ENCODE results near the gene PCDH7.

The PCDH7 gene

DNA sequence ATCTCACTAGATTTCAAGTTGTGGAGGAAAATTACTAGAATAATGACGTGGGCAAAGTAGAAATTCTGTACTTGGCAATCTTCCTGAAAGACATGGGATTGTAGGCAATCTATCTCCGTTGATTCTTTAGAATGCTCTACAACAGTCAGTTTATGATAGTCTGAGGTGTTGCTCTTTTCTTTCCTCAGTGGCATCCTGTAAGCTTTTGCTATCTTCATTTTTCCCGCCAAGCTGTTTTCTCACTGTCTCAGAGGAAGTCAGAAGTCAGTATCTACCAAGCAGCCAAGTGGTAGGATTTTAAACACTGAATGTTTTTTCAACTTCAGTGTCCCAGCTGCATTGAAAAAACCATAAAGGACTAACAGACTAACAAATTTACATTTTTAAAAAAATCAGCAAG is 23.7 kb downstream of the PCDH7 start:
- Histone ChIP-seq H3K36me3 (ENCODE audit: insufficient read depth, low read depth, low read length) (no peaks in the 10 kb centered on the region), H3K9me3 (ENCODE audit: insufficient read depth, low read depth, low read length) (no peaks in the 10 kb centered on the region), H3K27ac (ENCODE audit: low read length) (no peak overlapping the region), H3K9ac (ENCODE audit: low read depth, low read length) (no peak overlapping the region), H3K4me3 (ENCODE audit: low read length) (no peak overlapping the region), H3K4me1 (ENCODE audit: insufficient read depth, low read length) (no peaks in the 10 kb centered on the region), H3K27me3 (ENCODE audit: insufficient read depth, low read length) (no peaks in the 10 kb centered on the region)

DNA sequence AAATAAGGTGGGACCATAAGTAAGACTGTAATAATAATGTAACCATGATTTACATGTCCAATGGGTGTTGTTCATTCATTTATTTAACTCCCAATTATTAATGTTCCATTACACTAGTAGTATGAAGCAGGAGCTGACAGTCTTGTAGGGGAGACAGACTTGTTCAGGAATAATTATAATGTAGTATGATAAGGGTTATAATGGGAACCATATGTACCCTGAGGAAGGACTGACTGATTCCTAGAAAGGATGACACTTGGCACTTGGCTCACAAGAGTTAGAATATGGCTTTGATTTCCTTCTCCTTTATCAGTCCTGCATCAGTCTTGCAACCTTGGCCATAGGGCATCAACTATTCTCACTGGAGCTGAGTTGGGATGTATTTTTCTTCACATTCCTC is 24.2 kb downstream of the PCDH7 start:
- Histone ChIP-seq H3K4me1 (ENCODE audit: insufficient read depth, low read length) (no peaks in the 10 kb centered on the region), H3K9me3 (ENCODE audit: insufficient read depth, low read depth, low read length) (no peaks in the 10 kb centered on the region), H3K36me3 (ENCODE audit: insufficient read depth, low read depth, low read length) (no peaks in the 10 kb centered on the region), H3K9ac (ENCODE audit: low read depth, low read length) (no peak overlapping the region), H3K4me3 (ENCODE audit: low read length) (no peak overlapping the region), H3K27ac (ENCODE audit: low read length) (no peak overlapping the region), H3K27me3 (ENCODE audit: insufficient read depth, low read length) (no peaks in the 10 kb centered on the region)

DNA sequence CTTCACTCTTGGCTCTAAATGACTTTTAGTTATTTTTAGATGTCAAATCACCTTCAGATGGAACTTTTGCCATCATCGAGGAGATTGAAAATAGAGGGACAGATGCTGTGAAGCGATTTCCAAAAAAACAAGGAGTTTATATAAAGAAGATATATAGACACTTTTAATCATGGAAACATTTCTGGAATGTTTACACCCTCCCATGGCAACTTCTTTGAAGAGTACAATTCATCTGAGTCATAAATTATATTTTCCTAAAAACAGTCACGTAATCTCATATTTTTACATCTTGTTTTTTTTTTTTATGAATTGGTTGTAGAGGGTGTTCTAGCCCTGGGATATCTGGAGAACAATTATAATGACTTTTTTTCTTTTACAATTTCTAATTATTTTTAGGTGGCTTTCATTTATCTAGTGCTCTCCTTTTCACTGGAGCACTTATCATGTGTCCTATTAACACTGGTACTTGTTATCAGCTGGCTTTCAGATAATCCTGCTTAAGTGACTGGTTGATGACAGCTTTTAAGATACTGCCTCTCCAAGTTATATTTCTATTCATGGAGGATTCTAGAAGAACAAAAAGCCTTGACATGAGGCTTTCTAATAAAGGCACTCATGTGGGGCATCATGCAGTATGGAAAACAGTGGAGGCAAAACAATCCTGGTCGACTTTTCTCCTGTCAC is 24.9 kb downstream of the PCDH7 start:
- no peak overlapping the region for H3K27ac ChIP-seq (ENCODE audit: low read length)
- no peaks in the 10 kb centered on the region for H3K9me3 ChIP-seq (ENCODE audit: insufficient read depth, low read depth, low read length)
- H3K27me3 ChIP-seq (ENCODE audit: insufficient read depth, low read length): no peaks in the 10 kb centered on the region
- no peaks in the 10 kb centered on the region for H3K4me1 ChIP-seq (ENCODE audit: insufficient read depth, low read length)
- H3K9ac ChIP-seq (ENCODE audit: low read depth, low read length): no peak overlapping the region
- H3K36me3 ChIP-seq (ENCODE audit: insufficient read depth, low read depth, low read length): no peaks in the 10 kb centered on the region
- no peak overlapping the region for H3K4me3 ChIP-seq (ENCODE audit: low read length)

DNA sequence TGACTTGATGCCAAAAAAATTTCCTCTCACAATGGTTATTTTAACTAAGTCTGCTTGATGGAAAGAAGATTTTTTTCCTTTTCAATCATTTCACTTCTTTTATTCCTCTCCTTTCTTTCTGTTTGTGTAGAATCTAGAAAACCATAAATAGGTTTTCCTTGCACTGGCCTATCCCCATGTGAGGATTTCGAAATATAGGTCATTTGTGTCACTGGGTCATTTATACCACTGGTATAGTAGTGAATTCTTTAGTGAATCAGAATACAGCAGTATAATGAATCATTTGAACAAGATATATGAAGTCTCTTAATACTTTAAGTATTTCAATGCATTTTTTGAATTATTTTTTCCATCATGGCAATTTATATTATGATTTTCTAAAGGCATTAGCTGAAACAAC is 26.6 kb downstream of the PCDH7 start:
- no peak overlapping the region for H3K27ac ChIP-seq (ENCODE audit: low read length)

DNA sequence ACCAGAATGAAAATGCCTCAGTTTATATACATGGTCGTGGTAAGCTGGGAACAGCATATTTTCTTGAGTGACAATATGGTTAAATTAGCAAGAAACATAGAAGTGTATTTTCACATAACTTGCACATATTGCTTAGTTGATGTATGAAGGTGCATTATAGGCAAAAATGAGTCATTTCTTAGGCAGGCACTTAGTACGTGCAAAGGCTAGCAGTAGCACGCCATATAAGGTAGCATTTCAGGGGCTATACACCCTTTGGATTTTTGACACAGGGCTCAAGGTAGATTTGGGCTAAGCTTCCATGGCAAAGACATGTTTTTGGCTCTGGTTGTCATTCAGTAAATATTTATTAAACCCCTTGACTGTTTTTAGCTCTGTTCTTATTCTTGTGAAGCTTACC is 33.1 kb downstream of the PCDH7 start:
- Histone ChIP-seq H3K9ac (ENCODE audit: low read depth, low read length) (no peak overlapping the region), H3K4me3 (ENCODE audit: low read length) (no peak overlapping the region), H3K9me3 (ENCODE audit: insufficient read depth, low read depth, low read length) (no peaks in the 10 kb centered on the region), H3K27ac (ENCODE audit: low read length) (no peak overlapping the region), H3K27me3 (ENCODE audit: insufficient read depth, low read length) (no peaks in the 10 kb centered on the region), H3K4me1 (ENCODE audit: insufficient read depth, low read length) (no peaks in the 10 kb centered on the region), H3K36me3 (ENCODE audit: insufficient read depth, low read depth, low read length) (no peaks in the 10 kb centered on the region)

More for the DNA sequence above, 26.6 kb downstream of the PCDH7 start:
- Histone ChIP-seq H3K27me3 (ENCODE audit: insufficient read depth, low read length) (no peaks in the 10 kb centered on the region), H3K9ac (ENCODE audit: low read depth, low read length) (no peak overlapping the region), H3K4me3 (ENCODE audit: low read length) (no peak overlapping the region), H3K36me3 (ENCODE audit: insufficient read depth, low read depth, low read length) (no peaks in the 10 kb centered on the region), H3K9me3 (ENCODE audit: insufficient read depth, low read depth, low read length) (no peaks in the 10 kb centered on the region), H3K4me1 (ENCODE audit: insufficient read depth, low read length) (no peaks in the 10 kb centered on the region)

DNA sequence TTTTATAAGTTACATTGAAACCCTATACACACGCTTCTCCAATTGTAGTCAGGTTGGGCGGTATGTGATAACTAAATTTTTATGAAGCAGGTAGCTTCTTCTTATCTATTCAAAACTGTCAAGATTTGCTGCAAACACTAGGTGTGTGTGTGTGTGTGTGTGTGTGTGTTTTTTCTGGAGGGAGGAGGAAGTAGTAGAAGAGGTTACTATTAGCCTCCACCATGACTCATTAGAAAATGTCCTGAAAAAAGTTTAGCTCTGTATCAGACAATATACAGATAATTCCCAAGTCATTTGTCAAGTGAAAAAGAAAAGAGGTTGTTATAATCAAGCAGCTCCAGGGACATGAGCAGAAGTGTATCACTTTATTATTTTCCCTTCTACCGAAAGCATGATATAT is 33.9 kb downstream of the PCDH7 start:
- H3K9me3 ChIP-seq (ENCODE audit: insufficient read depth, low read depth, low read length): no peaks in the 10 kb centered on the region
- H3K27ac ChIP-seq (ENCODE audit: low read length): no peak overlapping the region
- H3K4me3 ChIP-seq (ENCODE audit: low read length): no peak overlapping the region
- no peaks in the 10 kb centered on the region for H3K36me3 ChIP-seq (ENCODE audit: insufficient read depth, low read depth, low read length)
- no peak overlapping the region for H3K9ac ChIP-seq (ENCODE audit: low read depth, low read length)
- H3K4me1 ChIP-seq (ENCODE audit: insufficient read depth, low read length): no peaks in the 10 kb centered on the region
- H3K27me3 ChIP-seq (ENCODE audit: insufficient read depth, low read length): no peaks in the 10 kb centered on the region

DNA sequence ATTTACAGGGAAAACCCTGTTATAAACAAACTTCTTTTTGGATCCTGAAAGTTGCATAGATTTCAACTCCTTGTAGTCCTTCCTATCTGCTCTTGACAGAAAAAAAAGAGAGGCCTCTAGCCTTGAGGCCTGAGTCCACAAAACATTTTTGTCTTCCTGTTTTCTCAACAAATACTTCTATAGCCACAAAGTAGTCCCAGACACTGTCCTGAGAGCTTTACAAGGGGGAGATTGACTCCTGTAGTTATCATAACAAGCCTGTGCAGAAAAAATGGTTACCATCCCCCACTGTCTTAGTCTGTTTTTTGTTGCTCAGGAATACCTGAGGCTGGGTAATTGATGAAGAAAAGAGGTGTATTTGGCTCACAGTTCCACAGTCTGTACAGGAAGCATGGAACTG is 35.2 kb downstream of the PCDH7 start:
- Histone ChIP-seq H3K4me1 (ENCODE audit: insufficient read depth, low read length) (no peaks in the 10 kb centered on the region), H3K27me3 (ENCODE audit: insufficient read depth, low read length) (no peaks in the 10 kb centered on the region), H3K27ac (ENCODE audit: low read length) (no peak overlapping the region), H3K36me3 (ENCODE audit: insufficient read depth, low read depth, low read length) (no peaks in the 10 kb centered on the region), H3K4me3 (ENCODE audit: low read length) (no peak overlapping the region), H3K9ac (ENCODE audit: low read depth, low read length) (no peak overlapping the region), H3K9me3 (ENCODE audit: insufficient read depth, low read depth, low read length) (no peaks in the 10 kb centered on the region)

DNA sequence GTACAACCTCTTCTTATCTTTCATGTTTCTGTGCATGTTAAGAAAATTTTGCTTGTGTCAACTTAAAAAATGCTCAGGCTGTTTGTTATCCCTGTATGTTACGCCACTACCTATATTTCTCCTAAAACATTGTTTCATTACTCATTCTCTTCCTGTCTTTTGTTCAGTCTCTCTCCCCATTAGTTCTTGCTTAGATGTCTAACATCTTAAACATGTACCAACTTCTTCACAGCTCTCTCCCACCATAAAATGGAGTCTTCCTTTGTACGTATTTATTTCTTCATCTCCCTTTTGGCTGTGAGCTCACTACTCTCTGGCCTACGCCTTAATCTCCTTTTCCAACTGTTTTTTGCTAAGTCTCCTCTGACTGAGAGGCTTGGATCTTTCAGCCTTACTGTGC is 36.4 kb downstream of the PCDH7 start:
- Histone ChIP-seq H3K27ac (ENCODE audit: low read length) (no peak overlapping the region), H3K9ac (ENCODE audit: low read depth, low read length) (no peak overlapping the region), H3K9me3 (ENCODE audit: insufficient read depth, low read depth, low read length) (no peaks in the 10 kb centered on the region), H3K27me3 (ENCODE audit: insufficient read depth, low read length) (no peaks in the 10 kb centered on the region), H3K4me3 (ENCODE audit: low read length) (no peak overlapping the region), H3K4me1 (ENCODE audit: insufficient read depth, low read length) (no peaks in the 10 kb centered on the region), H3K36me3 (ENCODE audit: insufficient read depth, low read depth, low read length) (no peaks in the 10 kb centered on the region)

DNA sequence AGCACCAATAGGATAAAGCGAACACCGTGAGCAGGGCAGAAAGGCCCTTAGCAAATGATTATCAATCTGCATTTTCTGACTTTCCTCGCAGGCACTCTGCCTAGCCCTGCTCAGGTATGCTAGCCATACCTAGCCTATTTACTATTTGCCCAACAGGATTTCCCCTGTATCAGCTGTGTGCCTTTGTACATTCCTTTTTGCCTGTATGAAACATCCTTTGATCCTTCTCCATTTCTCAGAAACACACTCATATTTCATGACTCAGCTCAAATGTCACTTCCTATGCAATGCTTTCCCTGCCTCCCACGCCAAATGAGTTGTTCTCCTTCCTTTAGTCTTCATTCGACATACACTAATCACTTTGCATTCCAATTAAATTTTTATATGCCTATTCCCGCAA is 37.2 kb downstream of the PCDH7 start:
- H3K4me1 ChIP-seq (ENCODE audit: insufficient read depth, low read length): no peaks in the 10 kb centered on the region
- no peak overlapping the region for H3K27ac ChIP-seq (ENCODE audit: low read length)
- no peak overlapping the region for H3K4me3 ChIP-seq (ENCODE audit: low read length)
- no peaks in the 10 kb centered on the region for H3K36me3 ChIP-seq (ENCODE audit: insufficient read depth, low read depth, low read length)
- H3K9ac ChIP-seq (ENCODE audit: low read depth, low read length): no peak overlapping the region
- H3K9me3 ChIP-seq (ENCODE audit: insufficient read depth, low read depth, low read length): no peaks in the 10 kb centered on the region
- no peaks in the 10 kb centered on the region for H3K27me3 ChIP-seq (ENCODE audit: insufficient read depth, low read length)

DNA sequence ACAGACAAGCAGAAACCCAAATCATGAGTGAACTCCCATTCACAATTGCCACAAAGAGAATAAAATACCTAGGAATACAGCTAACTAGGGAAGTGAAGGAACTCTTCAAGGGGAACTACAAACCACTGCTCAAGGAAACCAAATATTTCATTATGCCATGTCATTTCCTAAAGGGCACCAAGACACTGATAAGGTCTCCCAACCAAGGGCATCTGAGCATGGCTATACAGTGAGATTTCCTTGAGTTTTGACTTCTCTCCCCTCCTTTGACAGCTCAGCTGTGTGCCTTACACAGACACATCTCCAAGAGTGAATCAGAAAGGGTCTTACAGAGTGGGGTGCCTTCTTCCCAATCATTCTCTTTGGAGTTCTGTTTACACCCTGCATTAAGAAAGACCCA is 40.4 kb downstream of the PCDH7 start:
- H3K27ac ChIP-seq (ENCODE audit: low read length): no peak overlapping the region
- H3K36me3 ChIP-seq (ENCODE audit: insufficient read depth, low read depth, low read length): no peaks in the 10 kb centered on the region
- H3K9ac ChIP-seq (ENCODE audit: low read depth, low read length): no peak overlapping the region
- no peaks in the 10 kb centered on the region for H3K4me1 ChIP-seq (ENCODE audit: insufficient read depth, low read length)
- no peaks in the 10 kb centered on the region for H3K9me3 ChIP-seq (ENCODE audit: insufficient read depth, low read depth, low read length)
- H3K4me3 ChIP-seq (ENCODE audit: low read length): no peak overlapping the region
- no peaks in the 10 kb centered on the region for H3K27me3 ChIP-seq (ENCODE audit: insufficient read depth, low read length)

DNA sequence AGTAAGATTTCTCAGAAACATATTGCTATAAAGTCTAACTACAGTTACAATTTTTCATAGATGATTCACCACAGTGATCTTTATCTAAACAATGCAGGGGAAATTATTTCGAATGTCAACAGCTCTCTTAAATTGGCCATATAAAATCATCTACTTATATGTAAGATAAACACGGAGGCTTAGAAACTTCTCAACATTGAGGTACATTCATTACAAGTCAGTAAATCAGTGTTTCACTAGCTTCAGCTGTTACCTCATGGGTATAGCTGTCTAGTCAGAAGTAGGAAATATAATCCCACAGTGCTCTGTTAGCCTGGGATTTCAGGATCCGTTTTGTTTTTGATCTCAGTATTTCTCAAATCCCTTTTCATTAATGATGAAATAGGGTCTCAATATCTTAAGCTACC is 43.2 kb downstream of the PCDH7 start:
- Histone ChIP-seq H3K4me3 (ENCODE audit: low read length) (no peak overlapping the region), H3K27me3 (ENCODE audit: insufficient read depth, low read length) (no peaks in the 10 kb centered on the region), H3K4me1 (ENCODE audit: insufficient read depth, low read length) (peaks cover 4% of the 10 kb centered on the region; the same call in 1 of the 2 replicates), H3K27ac (ENCODE audit: low read length) (no peak overlapping the region), H3K9me3 (ENCODE audit: insufficient read depth, low read depth, low read length) (no peaks in the 10 kb centered on the region), H3K9ac (ENCODE audit: low read depth, low read length) (no peak overlapping the region), H3K36me3 (ENCODE audit: insufficient read depth, low read depth, low read length) (no peaks in the 10 kb centered on the region)

DNA sequence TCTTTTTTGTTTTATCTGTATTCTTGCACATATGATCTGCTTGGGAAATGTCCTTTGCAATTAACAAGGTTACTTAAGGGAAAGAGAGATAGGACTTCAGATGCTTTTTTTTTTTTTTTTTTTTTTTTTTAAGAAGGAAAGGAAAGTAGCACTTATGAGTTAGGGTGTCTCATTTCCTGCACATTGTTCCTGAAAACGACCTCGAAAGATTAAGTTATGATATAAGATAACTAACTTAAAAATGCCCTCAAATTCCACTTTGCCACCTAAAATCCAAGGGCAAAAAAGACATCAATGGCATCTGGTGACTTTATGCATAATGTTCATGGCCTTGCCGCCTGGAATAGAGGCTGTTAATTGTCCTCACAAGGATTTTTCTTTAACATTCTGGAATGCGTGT is 44.9 kb downstream of the PCDH7 start:
- Histone ChIP-seq H3K4me1 (ENCODE audit: insufficient read depth, low read length) (peaks cover 6% of the 10 kb centered on the region; the same call in 1 of the 2 replicates), H3K9me3 (ENCODE audit: insufficient read depth, low read depth, low read length) (no peaks in the 10 kb centered on the region), H3K27ac (ENCODE audit: low read length) (no peak overlapping the region), H3K27me3 (ENCODE audit: insufficient read depth, low read length) (no peaks in the 10 kb centered on the region), H3K9ac (ENCODE audit: low read depth, low read length) (no peak overlapping the region), H3K4me3 (ENCODE audit: low read length) (no peak overlapping the region), H3K36me3 (ENCODE audit: insufficient read depth, low read depth, low read length) (no peaks in the 10 kb centered on the region)
